Embryonic facial prominence (tissue), 1 donor: ENCODE data around the gene LONP2.
"Not testable (repeated sequence)": the region's sequence is repeated elsewhere in the genome, so short reads cannot be mapped to it uniquely, and the experiment has no call there.

ENCODE experiments used
- DNase-seq: peaks from one replicate; pipeline ENCODE4 v3.0.0-alpha.2; 2016; ENCODE audit errors: extremely low spot score

The LONP2 gene

DNA sequence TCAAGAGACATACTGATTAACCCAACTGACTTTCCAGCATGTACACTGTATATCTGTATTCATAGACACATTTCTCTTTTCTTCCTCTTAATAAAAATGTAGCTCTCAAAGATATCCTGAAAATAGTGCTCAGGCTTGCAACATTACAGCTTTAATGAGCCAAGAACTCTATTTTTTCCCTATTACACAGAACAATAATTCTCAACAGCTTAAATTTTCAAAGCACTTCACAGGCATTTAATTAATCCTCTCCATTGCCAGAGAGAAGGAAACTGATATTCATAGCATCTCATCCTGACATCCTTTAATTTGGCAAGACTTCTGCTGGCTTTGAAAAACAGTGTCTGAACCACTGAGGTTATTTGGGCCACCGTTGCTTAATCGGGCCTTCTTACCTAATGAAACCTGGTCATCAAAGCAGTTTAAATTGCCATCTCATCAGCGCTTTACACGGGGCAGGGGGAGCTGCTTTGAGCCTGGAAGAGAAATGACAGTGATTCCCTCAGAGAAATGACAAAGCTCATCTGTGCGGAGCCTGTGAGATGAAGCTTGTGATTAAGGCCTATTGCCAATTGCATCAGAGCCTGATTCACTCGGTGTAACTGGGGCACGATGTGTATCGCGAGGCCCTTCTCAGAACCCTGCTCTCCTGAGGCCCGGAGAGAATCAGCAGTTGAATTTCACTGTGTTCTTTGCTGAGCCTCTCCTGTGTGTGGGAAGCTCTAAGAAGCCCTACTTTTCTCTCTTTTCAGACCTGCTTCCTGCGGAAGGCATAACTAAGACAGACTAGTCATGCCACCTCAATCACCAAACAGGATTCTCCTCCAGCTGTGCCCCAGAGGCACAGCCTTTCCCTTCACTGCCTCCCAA lies 149.6 kb downstream of the LONP2 start:
- DNase-seq: no peak

DNA sequence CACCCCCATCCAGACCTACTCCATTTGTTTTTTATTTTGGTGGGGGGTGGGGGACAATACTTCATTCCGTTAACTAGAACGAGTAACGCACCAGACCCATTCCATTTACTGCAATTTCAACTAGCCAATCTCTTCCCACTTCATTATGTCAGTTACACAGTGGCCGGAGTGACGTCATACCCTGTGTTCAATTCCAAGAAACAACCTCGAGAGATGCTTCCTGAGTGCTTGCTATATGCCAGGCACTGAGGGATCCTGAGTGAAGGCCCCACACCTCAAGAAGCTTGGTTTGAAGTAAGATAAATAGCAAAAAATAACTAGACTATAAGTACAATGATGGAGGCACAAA lies 150.2 kb downstream of the LONP2 start:
- no peak for DNase-seq

DNA sequence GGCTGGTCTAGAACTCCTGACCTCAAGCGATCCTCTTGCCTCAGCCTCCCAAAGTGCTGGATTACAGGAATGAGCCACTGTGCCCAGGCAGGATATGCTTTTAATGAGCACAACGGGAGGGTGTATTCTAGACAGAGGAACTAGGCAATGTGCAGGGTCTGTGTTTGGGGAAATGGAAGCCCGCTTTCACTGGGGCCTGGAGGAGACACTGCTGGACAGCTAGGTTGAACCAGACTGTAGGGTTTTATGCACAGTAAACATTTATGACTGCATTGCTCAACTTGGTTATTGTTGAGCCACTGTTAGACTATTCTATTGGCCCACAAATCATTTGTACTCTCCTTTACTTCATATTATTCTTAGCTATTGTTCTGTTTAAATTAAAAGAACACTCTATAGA lies 151.3 kb downstream of the LONP2 start:
- DNase-seq: no peak

DNA sequence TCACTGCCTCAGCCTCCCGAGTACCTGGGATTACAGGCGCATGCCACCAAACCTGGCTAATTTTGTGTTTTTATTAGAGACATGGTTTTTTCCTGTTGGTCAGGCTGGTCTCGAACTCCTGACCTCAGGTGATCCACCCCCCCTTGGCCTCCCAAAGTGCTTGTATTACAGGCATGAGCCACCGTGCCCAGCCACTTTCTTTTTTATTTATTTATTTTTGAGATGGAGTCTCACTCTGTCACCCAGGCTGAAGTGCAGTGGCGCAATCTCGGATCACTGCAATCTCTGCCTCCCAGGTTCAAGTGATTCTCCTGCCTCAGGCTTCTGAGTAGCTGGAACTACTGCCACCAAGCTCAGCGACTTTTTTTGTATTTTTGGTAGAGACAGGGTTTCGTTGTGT lies 158.4 kb downstream of the LONP2 start:
- DNase-seq: not testable (repeated sequence)

DNA sequence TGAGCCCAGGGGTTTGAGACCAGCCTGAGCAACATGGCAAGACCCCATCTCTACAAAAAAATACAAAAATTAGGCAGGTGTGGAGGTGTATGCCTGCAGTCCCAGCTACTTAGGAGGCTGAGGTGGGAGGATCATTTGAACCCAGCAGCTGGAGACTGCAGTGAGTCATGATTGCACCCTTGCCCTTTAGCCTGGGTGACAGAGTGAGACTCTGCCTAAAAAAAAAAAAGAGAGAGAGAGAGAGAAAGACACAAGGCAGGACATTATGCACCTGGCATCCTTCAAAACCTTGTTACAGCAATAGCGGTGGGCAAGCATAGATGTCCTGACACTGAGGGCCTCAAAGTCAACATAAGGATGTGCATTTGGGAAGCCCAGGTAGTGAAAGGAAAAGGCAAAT lies 161.1 kb downstream of the LONP2 start:
- no peak for DNase-seq

DNA sequence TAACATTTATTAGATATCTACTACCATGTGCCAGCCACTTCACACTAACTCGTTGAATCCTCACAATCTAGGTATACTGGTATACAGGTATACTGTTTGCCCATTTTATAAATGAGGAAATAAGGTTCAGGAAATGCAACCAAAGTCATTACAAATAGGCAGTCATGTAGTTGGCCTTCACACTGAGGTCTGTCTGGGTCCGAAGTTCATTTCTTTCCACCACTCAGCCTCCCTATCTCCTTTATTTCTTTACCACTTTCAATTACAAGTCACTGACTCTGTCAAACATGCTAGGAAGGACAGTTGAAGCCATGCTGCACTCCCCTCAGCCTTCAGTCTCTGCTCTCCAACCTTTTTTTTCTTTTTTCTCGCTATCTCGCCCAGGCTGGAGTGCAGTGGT lies 161.8 kb downstream of the LONP2 start:
- no peak for DNase-seq
